ENCODE measurements around the gene RAPGEF1. TPM values are rescaled to one million over a fixed set of nuclear protein-coding genes. Genes with fewer than 3 reads are reported as not detected.
A peak's percentile ranks its signal among the peaks of the same experiment; 100 is the strongest.

RAPGEF1 gene
- polyA plus RNA-seq, 3 donors: 37.4 to 41.3 (median 38.2) TPM

DNA sequence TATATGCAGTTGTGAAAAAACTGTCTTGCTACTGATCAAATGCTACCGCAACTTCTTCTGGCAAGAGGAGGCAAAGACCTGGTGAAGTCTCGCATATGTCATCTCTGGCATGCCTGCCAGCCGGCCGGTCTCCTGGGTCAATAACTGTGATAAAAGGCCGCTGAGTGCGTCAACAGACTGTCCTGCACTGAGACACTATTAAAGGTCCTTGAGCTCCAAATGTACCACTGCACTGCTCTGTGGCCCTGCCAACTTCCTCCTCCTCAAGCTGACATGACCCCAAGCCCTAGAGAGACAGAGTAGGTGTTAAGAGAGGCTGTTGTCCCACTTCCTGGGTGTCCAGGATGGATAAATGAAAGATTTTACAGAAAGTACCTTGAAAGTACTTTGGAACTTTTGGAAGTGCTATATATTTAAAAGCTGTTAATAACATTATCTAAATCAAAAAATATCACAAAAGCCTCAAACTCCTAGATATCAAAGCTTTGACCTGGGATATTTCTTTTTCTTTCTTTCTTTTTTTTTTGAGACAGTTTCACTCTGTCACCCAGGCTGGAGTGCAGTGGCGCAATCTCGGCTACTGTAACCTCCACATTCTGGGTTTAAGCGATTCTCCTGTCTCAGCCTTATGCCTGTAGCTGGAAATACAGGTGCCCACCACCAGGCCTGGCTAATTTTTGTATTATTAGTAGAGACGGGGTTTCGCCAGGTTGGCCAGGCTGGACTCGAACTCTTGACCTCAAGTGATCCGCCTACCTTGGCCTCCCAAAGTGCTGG lies 31.5 kb downstream of the RAPGEF1 start:
- no peak for DNase-seq (ENCODE audit: low read depth in 3 of 3, low spot score in 2 of 3)

DNA sequence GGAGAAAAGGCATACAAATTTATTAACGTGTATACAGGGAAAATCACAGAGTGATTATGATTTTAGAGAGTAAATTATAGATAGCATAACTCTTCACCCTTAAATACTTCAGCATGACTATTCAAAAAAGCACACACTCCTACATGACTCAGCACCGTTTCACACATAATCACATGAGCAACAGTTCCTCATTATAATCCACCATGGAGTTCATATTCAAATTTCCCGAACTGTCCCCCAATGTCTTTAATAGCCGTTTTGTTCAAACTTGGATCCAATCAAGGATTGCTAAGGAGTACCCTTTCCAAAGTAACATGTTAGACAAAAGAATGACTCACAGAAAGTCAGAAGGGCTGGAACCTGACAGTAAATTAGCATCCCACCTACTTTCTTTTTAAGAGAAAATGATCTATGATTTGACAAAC lies 32.1 kb downstream of the RAPGEF1 start:
- DNase-seq (ENCODE audit: low read depth in 3 of 3, low spot score in 2 of 3): no peak

DNA sequence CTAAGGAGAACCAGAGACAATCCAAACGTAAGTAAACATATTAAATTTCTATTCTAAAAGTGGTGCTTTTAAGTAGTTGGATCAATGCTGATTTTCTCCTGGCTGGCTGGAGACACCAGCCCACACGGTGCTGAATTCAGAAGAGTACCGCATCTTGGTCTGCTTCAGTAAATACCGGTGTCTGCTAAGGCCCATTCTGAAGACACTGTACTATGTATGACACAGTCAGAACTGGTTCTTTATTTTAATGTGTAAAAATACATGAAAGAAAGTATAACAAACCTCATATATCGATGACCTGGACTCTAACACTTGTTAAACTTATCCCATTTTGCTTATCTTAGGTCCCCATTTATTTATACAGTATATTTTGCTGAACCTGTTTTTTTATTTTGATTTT lies 32.8 kb downstream of the RAPGEF1 start:
- no peak for DNase-seq (ENCODE audit: low read depth in 3 of 3, low spot score in 2 of 3)

DNA sequence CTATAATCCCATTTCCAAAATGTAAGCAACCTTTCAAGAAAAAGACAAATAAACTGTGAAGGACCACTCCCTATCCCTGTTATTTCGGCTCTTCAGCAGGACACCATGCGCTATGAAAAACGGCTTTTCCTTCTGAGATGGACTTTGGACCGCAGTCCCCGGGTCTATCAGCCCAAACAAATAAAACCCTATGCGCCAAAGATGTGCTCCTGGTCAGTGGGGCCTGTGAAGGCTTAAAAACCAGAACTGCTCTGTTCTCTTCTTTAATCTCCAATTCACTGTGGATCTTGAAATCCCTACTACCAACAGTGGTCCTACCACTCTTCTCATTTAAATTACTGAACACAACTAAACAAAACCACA lies 33.3 kb downstream of the RAPGEF1 start:
- no peak for DNase-seq (ENCODE audit: low read depth in 3 of 3, low spot score in 2 of 3)

DNA sequence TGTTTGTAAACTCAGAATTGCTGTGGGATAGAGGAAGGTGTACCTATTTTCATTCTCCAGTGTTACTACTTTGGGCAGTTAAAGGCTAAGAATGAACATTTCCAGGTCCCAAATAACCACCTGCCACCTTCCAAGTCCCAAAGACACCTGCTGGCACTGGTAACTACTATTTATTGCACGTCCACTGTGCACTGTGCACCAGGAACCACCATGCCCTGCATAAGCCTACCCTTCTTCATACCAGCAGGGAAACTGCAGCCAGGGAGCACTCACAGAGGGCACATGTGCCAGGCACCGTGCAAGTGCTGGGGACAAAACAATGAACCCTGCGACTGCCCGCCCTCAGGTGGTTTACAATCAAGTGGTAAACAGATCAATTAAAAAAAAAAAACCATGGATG lies 34.9 kb downstream of the RAPGEF1 start:
- DNase-seq (ENCODE audit: low read depth in 3 of 3, low spot score in 2 of 3): no peak

DNA sequence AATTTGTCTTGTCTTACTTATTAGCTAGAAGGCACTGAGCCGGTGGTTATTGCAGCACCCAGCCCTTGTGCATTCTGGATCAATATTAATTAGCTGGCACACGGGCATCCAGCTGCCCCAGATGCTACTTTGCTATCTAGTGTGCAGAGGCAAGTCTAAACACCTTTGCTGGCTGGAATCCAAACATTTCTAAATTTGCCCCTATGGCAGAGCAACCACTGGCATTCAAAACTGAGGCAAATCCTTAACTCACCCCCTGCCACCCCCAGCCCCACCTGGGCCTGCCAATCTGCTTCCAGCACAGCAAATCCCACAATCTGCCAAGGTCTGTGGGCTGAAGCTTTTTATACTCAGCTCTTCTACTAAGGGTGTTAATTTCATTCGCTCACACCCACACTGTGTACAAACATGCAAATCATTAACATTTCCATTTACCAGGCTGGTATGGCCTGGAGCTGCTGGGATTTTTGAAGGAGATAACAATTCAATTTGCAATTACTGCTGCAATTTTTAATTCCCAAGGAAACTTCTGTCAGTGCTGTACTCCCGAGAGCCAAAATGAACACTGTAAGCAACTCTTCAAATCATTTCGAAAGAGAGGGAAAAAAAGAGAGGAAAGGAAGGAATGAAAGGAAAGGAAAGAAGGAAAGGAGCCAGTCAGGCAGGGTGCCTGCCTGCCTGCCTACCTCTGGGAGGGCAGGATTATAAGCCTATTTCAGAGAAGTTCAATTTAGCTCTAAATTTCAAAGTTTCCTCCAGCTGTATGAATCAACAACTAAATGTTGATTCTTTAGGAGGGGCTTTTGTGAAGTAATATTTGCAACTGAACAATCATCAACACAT lies 35.5 kb downstream of the RAPGEF1 start:
- DNase-seq (ENCODE audit: low read depth in 3 of 3, low spot score in 2 of 3): no peak

DNA sequence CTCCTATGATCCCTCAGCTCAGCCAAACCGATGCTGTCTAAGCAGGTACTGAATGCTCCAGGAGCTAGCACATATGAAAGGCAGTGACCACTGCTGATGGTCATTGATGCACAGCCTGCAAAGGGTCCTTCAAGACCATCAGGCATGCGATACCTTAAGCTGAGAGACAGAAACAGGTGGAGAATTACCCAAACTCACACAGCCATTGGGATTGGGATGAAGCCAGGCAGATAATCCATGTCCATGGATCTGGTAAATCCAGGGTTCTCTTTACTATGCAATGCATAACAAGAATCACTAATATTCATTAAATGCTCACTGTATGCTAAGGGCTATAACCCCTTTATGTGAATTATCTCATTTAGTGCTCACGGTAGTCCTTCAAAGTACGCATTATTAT lies 36.2 kb downstream of the RAPGEF1 start:
- DNase-seq (ENCODE audit: low read depth in 3 of 3, low spot score in 2 of 3): no peak

DNA sequence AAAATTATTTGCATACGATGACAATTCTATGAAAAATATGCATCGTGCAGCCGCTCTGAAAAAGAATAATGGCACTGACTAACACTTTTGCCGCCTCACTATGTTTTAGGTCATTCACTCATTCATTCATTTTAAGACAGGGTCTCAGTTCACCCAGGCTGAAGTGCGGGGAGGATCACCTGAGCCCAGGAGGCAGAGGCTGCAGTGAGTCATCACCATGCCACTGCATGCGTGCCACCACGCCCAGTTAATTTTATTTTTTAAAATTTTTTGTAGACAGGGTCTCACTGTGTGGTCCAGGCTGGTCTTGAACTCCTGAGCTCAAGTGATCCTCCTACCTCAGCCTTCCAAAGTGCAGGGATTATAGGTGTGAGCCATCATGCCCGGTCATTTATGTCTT lies 37.0 kb downstream of the RAPGEF1 start:
- DNase-seq (ENCODE audit: low read depth in 3 of 3, low spot score in 2 of 3): no peak

DNA sequence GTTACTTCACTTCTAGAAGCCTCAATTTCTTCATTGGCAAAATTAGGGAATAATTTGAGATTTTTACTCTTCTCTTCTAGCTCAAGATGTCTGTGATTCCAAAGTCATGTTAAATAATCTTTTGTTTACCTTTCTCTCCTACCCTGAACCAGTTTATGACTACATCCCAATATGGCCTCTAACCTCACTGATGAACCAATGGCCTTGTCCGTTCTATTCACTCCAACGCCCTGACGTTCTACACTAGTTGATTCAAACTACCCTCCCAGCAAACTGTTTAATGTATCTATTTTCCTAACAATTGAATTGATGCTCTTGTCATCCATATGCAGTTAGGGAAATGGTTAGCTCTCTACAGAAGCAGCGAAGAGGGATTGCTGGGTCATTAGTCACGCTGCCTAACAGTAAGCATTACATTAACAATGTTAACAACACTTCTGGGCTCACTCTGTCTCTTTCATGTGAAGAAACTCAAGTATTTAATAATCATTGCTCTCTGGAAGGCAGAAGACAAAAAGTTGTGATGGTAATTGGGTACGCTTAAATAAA lies 38.0 kb downstream of the RAPGEF1 start:
- no peak for DNase-seq (ENCODE audit: low read depth in 3 of 3, low spot score in 2 of 3)

DNA sequence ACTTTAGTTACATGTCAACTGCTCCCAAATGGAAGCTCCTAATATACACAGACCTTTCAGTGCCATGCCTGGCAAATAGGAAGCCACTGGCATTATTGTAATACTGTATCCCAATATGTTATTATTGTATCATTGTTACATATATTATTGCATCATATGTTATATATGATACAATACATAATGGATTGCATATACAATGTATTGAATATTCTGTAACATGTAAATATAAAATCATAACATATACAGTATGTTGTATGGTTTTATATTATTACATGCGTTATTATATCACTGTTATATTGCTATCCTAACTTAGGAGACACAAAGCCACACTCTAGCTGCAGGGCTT lies 38.5 kb downstream of the RAPGEF1 start:
- DNase-seq (ENCODE audit: low read depth in 3 of 3, low spot score in 2 of 3): no peak

DNA sequence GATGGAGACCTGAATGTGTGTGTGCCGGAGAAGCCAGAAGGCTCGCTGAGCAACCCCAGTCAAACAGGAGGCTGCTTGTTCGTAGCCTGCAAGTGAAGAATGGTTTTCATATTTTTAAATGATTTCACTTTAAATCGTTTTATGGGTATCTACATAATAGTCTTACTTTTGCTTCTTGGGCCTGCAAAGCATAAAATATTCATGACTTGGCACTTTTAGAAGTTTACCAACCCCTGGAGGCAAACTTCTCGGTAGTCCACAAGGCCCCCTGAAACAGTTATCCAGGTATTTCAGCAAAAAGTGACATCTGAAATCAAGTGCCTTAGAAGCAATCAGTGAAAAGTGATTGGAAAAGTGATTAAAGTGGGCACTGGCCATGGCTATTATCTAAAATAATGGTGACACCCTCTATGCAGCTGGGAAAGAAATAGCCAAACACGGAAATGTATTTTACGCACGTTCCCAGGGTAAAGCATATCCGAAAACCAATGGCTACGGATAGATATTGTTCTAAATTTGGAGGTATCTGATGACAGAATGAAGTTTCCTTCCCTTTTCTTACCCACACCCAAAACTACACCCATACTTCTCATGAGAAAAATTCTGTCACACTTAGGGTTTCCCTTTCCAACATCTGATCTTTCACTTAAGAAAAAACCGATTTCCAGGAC lies 39.0 kb downstream of the RAPGEF1 start:
- DNase-seq (ENCODE audit: low read depth in 3 of 3, low spot score in 2 of 3): no peak

DNA sequence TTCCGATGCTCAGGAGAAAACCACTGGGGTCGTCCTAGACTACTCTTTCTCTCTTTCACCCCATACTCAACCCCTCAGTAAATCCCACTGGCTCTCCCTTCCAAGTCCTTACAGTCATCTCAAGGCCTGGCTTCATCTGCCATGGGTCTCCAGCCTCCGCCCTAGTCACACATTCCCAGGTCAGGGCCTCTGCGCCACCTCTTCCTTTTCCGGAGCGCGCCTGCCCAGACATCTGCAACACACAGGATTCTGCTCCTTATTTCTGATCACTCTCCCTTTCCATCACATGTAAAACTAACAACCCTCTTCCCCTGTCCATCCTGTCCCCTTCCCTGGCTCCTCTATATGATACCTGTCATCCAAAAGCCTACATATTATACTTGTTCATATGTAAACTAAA lies 39.8 kb downstream of the RAPGEF1 start:
- DNase-seq (ENCODE audit: low read depth in 3 of 3, low spot score in 2 of 3): no peak

DNA sequence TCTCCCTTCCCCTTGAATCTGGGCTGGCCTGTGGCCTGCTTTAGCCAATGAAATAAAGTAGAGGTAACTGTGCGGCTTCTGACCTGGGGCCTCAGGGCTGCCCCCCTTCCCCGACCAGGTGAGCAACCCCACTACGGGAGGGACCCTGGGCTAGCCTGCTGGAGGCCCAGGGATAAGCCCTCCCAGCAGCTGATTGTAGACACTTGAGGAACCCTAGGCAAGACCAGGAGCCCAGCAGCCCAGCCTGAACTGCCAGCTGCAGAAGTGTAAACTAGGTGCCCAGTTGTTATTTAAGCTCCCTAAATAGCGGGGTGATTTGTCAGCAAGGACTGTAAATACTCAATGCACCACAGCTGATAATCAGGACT lies 41.3 kb downstream of the RAPGEF1 start:
- no peak for DNase-seq (ENCODE audit: low read depth in 3 of 3, low spot score in 2 of 3)

DNA sequence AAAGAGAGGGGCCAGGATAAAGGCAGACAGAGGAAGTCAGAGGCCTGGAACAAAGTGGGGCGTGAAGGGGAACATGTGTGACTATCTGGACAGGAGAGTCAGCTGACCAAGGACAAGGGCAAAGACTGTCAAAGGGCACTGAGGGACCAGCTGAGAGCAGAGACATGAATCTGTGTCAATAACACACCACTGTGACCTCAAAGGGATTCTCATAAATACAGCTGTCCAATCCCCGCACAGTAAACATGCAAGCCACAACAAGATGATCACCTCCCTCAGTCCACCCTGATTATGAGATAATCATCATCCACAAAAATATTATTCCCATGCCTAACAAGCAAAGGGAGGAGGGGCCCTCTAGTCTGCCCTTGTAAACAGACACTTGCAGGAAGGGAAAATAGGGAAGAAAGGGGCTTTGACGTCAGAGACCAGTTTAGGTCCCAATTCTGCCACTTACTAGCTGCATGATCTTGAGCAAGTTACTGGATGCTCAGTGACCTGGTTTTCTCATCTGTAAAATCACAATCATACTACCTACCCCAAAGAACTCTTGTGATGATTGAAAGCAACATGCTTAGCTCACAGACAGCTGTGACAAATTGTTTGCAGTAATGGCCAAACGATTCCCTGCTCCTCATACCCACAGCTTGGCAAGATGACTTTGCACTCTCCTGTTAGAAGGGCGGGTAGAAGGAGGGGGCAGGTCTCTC lies 41.8 kb downstream of the RAPGEF1 start:
- DNase-seq (ENCODE audit: low read depth in 3 of 3, low spot score in 2 of 3): no peak

DNA sequence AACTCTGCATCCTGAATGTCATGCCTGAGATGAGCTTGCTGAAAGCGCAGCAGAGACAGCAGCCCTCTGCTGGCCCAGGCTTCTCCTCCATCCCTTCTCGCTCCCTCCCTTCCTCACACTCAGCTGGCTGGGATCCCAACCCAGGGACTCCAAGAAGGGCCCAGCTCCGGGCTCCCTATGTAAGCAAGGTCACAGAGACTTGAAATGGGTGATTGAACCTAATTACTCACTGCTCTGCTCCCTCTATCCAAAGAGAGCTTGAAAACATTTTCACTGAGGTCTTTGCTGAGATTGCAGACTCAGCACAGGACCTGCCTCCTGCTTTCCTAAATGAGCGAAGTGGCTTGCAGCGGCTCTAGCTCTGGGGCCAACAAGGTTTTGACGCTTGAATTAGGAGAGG lies 42.8 kb downstream of the RAPGEF1 start:
- peak in 2 of 3 donors; percentile 45 to 64 for DNase-seq (ENCODE audit: low read depth in 3 of 3, low spot score in 2 of 3)

DNA sequence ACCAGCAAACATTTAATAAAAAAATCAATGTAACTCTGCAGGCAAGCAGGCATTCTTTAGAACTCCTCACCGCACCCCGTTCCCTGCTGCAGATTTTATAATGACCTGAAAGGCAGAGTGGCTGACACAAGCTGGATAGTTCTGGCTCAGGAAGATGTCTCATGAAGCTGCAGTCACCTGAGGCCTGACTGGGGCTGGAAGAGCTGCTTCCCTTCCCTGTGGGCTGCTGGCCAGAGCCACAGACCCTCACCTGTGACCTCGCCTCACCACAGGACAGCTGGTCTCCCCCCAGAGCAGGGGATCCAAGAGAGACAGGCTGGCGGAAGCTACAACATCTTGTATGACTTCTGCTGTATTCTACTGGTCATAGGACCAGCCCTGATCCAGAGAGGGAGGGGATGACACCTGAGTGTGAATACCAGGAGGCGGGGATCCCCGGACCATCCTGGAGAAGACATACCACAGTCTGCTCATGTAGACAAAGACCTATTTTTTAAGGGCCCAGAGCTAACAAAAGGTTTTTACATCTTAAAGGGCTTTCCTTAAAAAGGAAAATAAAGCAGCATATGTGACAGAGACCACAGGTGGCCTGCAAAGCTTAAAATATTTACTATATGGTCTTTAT lies 43.9 kb downstream of the RAPGEF1 start:
- DNase-seq (ENCODE audit: low read depth in 3 of 3, low spot score in 2 of 3): no peak

DNA sequence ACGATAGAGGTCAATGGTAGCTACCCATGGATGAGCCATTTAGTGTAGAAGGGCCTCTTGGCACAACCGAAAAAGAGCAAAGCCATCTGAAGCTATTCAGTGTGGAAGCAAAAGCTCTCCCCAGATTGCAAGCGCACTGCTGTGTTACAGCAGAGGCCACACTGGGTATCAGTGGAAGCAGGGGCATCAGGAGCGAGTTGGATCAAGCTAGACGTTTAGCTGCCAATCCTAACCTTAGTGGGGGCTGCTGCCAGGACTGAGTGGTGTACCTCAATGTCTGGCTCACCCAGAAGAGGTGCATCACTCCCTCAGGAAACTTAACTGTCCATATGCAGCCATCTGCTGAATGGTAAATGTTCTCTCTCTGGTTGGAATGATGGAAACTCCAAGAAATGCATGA lies 44.5 kb downstream of the RAPGEF1 start:
- no peak for DNase-seq (ENCODE audit: low read depth in 3 of 3, low spot score in 2 of 3)

DNA sequence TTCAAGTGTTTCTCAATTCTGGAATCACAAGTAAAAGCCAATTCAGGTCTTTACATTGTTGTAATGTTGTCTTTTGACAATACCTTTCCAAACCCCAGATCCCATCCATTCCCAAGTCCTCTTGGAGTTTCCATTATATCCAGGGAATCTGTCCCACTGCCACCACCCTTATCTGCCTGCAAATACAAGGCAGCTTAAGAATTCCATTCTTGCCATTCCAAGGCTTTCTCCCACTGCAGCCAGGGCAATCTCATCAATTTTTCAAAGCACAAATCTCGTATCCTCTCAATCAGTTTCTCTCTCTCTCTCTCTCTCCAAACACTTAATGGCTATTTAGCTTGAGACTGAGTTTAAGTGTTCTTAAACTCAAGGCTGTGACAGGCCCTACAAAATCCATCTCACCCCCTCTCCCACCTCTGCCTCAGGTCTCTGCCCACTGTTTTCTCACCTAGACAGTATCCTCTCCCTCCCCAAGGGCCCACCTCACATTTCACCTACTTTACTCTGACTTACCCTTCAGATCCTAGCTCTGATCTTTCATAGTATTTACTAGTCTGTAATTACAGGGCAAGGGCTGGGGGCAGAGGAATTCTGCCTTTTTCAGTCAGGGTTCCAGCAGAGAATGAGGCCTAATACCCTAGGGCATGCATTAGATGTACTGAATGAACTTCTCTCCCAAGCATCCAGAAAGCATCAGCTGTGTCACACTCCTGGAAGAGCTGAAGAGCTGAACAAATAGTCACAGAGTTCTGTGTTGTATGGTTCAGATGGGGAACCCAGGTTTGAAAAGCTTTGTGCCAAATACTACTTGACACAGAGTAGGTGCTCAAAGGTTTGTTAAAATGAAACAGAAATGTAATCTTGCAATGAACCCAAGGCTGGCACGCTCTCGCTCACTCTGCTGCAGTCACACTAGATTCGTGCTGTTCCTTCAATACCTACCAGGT lies 46.0 kb downstream of the RAPGEF1 start:
- DNase-seq (ENCODE audit: low read depth in 3 of 3, low spot score in 2 of 3): no peak
